Measurements from ENCODE around the gene PLEKHG3.

GRCh38 chr14:64702493-64703394 lies 1.5 kb upstream of the PLEKHG3 start:
- no peak for TF ChIP-seq CTCF (IDR thresholded peaks at IDR 0.05)
- TF ChIP-seq ZFX (IDR thresholded peaks at IDR 0.05; ENCODE audit: borderline replicate concordance), result no peak

Data from 22Rv1 (cell line).